Stimulated activated CD8-positive, alpha-beta memory T cell treated with anti-CD3 and anti-CD28 coated beads, Interleukin-7, amount 100 ng/mL, for 24 hours (primary cell): Measurements from ENCODE around the gene DEPDC4.
A peak's percentile ranks its signal among the peaks of the same experiment; 100 is the strongest.

Source experiments
- DNase-seq: peaks from one replicate; pipeline ENCODE4 v3.0.0-alpha.2; 2020; ENCODE audit warnings: low read depth

The DEPDC4 gene

GRCh38 chr12:100213016-100213891, 53.6 kb downstream of the DEPDC4 start:
- DNase-seq: no peak

GRCh38 chr12:100211698-100212097, 55.2 kb downstream of the DEPDC4 start:
- no peak for DNase-seq

GRCh38 chr12:100208834-100209233, 58.0 kb downstream of the DEPDC4 start:
- DNase-seq: no peak

- no peak for DNase-seq
Measured at GRCh38 chr12:100207311-100207710, 59.6 kb downstream of the DEPDC4 start.

- DNase-seq: no peak
Measured at GRCh38 chr12:100201604-100202423, 65.1 kb downstream of the DEPDC4 start.

- DNase-seq: peak; percentile 96
Measured at GRCh38 chr12:100200463-100201181, 66.3 kb downstream of the DEPDC4 start, which contains the start of gene ACTR6. ACTR6 (plus strand) TSS chr12:100200815; CDS start chr12:100200852, 37 bp downstream.

- DNase-seq: peak; percentile 46
Measured at GRCh38 chr12:100199347-100200149, 67.3 kb downstream of the DEPDC4 start.

GRCh38 chr12:100199023-100199346, 67.9 kb downstream of the DEPDC4 start:
- no peak for DNase-seq

GRCh38 chr12:100197486-100197885, 69.4 kb downstream of the DEPDC4 start:
- no peak for DNase-seq

- DNase-seq: no peak
Measured at GRCh38 chr12:100193085-100193484, 73.8 kb downstream of the DEPDC4 start.
